ENCODE data around the gene CYP2W1. TPM values are rescaled to one million over a fixed set of nuclear protein-coding genes. Genes with fewer than 3 reads are reported as not detected.
A peak's percentile ranks its signal among the peaks of the same experiment; 100 is the strongest.

The CYP2W1 gene
- total RNA-seq, 1 experiment from 2014 or later = not detected

GRCh38 chr7:1028775-1029636, 46.0 kb downstream of the CYP2W1 start:
- ChIA-PET POLR2A (no interaction called here), RAD21 (ENCODE audit: low non-redundant PET in 1 of 2, low total read pairs in 2 of 2, uncharacterized antibody in 2 of 2, unreplicated experiment in 2 of 2) (no interaction called here), CTCF (interaction anchor here (0.6 to 1.2 kb wide), 2 partner anchors 16 to 219 kb away, joined by 3 read pairs; partner anchors contain the start of gene GPR146)
- Histone ChIP-seq H3K27me3 (ENCODE audit: insufficient read depth, low read length) (no peaks in the 10 kb centered on the region), H3K79me2 (ENCODE audit: insufficient read depth, low read length) (peaks cover 41% of the 10 kb centered on the region), H4K20me1 (ENCODE audit: insufficient read depth) (no peaks in the 10 kb centered on the region), H3K9me2 (ENCODE audit: insufficient read depth) (no peaks in the 10 kb centered on the region), H2AFZ (ENCODE audit: low read depth, low read length, poor library complexity, severe bottlenecking) (no peak overlapping the region), H3K9me3 (ENCODE audit: control insufficient read depth in 1 of 2, insufficient read depth in 1 of 2, low read depth in 1 of 2, low read length in 2 of 2) (no peaks in the 10 kb centered on the region), H3K9ac (ENCODE audit: low read length) (peak overlapping the region; percentile 81), H3K36me3 (ENCODE audit: control insufficient read depth in 1 of 2, insufficient read depth in 2 of 2, low read length in 2 of 2) (peaks cover 0 to 9% of the 10 kb centered on the region in 2 experiments; a peak in 2 of 4 replicates), H3K27ac (ENCODE audit: low read depth, low read length) (peak overlapping the region; percentile 92), H3K4me2 (ENCODE audit: low read length) (peak overlapping the region; percentile 82), H3K4me1 (ENCODE audit: control insufficient read depth in 1 of 2, insufficient read depth in 2 of 2, low read length in 2 of 2) (peaks cover 10 to 26% of the 10 kb centered on the region in 2 experiments), H3K4me3 (replicated peaks in 1 of 2; ENCODE audit: low read depth in 1 of 2, low read length in 2 of 2) (peak overlapping the region; percentile 49 to 73)
- ATAC-seq (peak; percentile 87), DNase-seq (ENCODE audit: low read depth, low spot score) (peak; percentile 69)
- TSS peak; percentile 92 for BruUV-seq (replicated peaks)
- intact Hi-C loops (cut with micrococcal nuclease) = no loop called here
- TF ChIP-seq RAD21 (IDR thresholded peaks at IDR 0.05; ENCODE audit: low read depth) (no peak), SP1 (IDR thresholded peaks at IDR 0.05; ENCODE audit: low read depth) (no peak), JUND (IDR thresholded peaks at IDR 0.05) (peak; percentile 78), ZNF274 (IDR thresholded peaks at IDR 0.05; ENCODE audit: low read depth, low read length) (no peak), TCF7L2 (IDR thresholded peaks at IDR 0.05; ENCODE audit: borderline replicate concordance, extremely low read depth, insufficient read depth, insufficient read length) (no peak), CEBPB (IDR thresholded peaks at IDR 0.05; ENCODE audit: low read depth) (no peak), ZFX (IDR thresholded peaks at IDR 0.05) (peak; percentile 23; the same call in 1 of the 2 replicates), ZBTB33 (IDR thresholded peaks at IDR 0.05; ENCODE audit: extremely low read depth, insufficient replicate concordance, low read length) (no peak), YY1 (IDR thresholded peaks at IDR 0.05; ENCODE audit: extremely low read depth, insufficient replicate concordance, low read depth, low read length) (no peak), POLR2AphosphoS5 (IDR thresholded peaks at IDR 0.05; ENCODE audit: low read depth, low read length) (peak; percentile 56), SRF (IDR thresholded peaks at IDR 0.05; ENCODE audit: low read depth) (no peak), EZH2 (IDR thresholded peaks at IDR 0.05) (no peak), EZH2phosphoT487 (IDR thresholded peaks at IDR 0.05; ENCODE audit: borderline replicate concordance) (no peak), CTCF (IDR thresholded peaks at IDR 0.05 in 2 of 3, conservative IDR thresholded peaks at IDR 0.05 in 1 of 3; ENCODE audit: borderline replicate concordance in 1 of 3, insufficient read depth in 1 of 3, low read depth in 2 of 3, low read length in 2 of 3) (no peak), REST (IDR thresholded peaks at IDR 0.05; ENCODE audit: low read depth) (no peak), MAX (IDR thresholded peaks at IDR 0.05) (peak; percentile 96), FOSL1 (IDR thresholded peaks at IDR 0.05; ENCODE audit: low read depth) (no peak; the same call in none of the 2 replicates), POLR2A (IDR thresholded peaks at IDR 0.05; ENCODE audit: borderline replicate concordance, extremely low read depth, insufficient read depth, insufficient read length) (no peak), ELF1 (IDR thresholded peaks at IDR 0.05; ENCODE audit: borderline replicate concordance, low read depth) (no peak)
